Stomach (tissue), 9 donors: Measurements from ENCODE around the gene ROS1. TPM values are rescaled to one million over a fixed set of nuclear protein-coding genes. Genes with fewer than 3 reads are reported as not detected.

Experiments
- DNase-seq, 2 donors: peaks; one replicate each; pipeline versions ENCODE4 v3.0.0 to v3.0.0-alpha.2; 2013 to 2019
- H3K27ac ChIP-seq, 5 donors: fragments of 200-600 bp in 4 of 5; sonication (generic) in 4 of 5; one replicate each; pipeline ENCODE4 v1.5.1; 2013 to 2019; ENCODE audit warnings: mild to moderate bottlenecking in 1 of 5, moderate library complexity in 1 of 5
- H3K27me3 ChIP-seq, 3 donors: fragments of 200-600 bp; sonication (generic); one replicate each; pipeline ENCODE4 v1.5.1; 2017 to 2019; ENCODE audit warnings: mixed run types in 1 of 3
- H3K36me3 ChIP-seq, 4 donors: fragments of 200-600 bp; sonication (generic); 1 replicate in 3 of 4; 2 replicates in 1 of 4; pipeline ENCODE4 v1.5.1; 2016 to 2019
- H3K4me1 ChIP-seq, 4 donors: fragments of 200-600 bp; sonication (generic); one replicate each; pipeline ENCODE4 v1.5.1; 2016 to 2019
- H3K4me3 ChIP-seq, 4 donors: fragments of 200-600 bp; sonication (generic) in 3 of 4; one replicate each; pipeline ENCODE4 v1.5.1; 2016 to 2019; ENCODE audit warnings: mild to moderate bottlenecking in 1 of 4
- H3K9me3 ChIP-seq, 4 donors: fragments of 200-600 bp; sonication (generic); one replicate each; pipeline ENCODE4 v1.5.1; 2016 to 2019
- EP300 ChIP-seq: sonication (generic); formaldehyde crosslinking; IDR thresholded peaks from one replicate; pipeline ENCODE4 v1.6.1; 2017; ENCODE audit warnings: antibody characterized with exemption
- POLR2A ChIP-seq, 4 donors: fragments of 450-650 bp; IDR thresholded peaks; one replicate each; pipeline ENCODE4 v1.6.1; 2016; ENCODE audit warnings: antibody characterized with exemption in 4 of 4, control low read depth in 2 of 4, mild to moderate bottlenecking in 1 of 4, moderate library complexity in 1 of 4
- POLR2AphosphoS5 ChIP-seq, 3 donors: sonication (generic); formaldehyde crosslinking; IDR thresholded peaks; one replicate each; pipeline ENCODE4 v1.6.1; 2016; ENCODE audit warnings: antibody characterized with exemption in 3 of 3
- WGBS, 5 donors: extraction: QIAGEN DNeasy Blood & Tissue Kit in 3 of 5; methylation state at CpG; one replicate each; pipeline versions ENCODE4 v1.1.5 to v1.1.7; 2013 to 2018; 5-methylcytosine and 5-hydroxymethylcytosine counted together
- intact Hi-C: fragments of 100-400 bp; cut with DNase I; formaldehyde crosslinking; loops from one replicate; pipeline ENCODE4 v1.15.1; 2023; ENCODE audit warnings: low total_unique reads
- polyA plus RNA-seq, 3 donors: library from polyadenylated mRNA; stranded (reverse); fragments of 200-250 nt; gene quantifications; one replicate each; pipeline ENCODE4 v1.2.3, GENCODE V29; 2013
- total RNA-seq, 5 donors: library from RNA; depleted of rRNA; stranded (reverse); fragments of >200 nt; gene quantifications; one replicate each; pipeline versions ENCODE4 v1.1.0 to v1.2.3, GENCODE V29; 2014 to 2016
- TF ChIP-seq, protein P1 (sequence below), 7 experiments: fragments of 450-650 bp in 4 of 7; fragments of 200-600 bp in 3 of 7; sonication (generic) in 3 of 7; IDR thresholded peaks; one replicate each; pipeline ENCODE4 v1.5.1; 2016 to 2019; ENCODE audit warnings: antibody characterized with exemption in 7 of 7, control low read depth in 2 of 7, mild to moderate bottlenecking in 1 of 7
- donor health status: healthy with polysubstance abuse.
- donor health status: Bipolar disorder and iron deficiency.
- donor health status: healthy.

ROS1 gene
- total and polyA plus RNA-seq, 8 donors = 0.08 to 4.3 (median 2.1) TPM; not detected in 4

DNA sequence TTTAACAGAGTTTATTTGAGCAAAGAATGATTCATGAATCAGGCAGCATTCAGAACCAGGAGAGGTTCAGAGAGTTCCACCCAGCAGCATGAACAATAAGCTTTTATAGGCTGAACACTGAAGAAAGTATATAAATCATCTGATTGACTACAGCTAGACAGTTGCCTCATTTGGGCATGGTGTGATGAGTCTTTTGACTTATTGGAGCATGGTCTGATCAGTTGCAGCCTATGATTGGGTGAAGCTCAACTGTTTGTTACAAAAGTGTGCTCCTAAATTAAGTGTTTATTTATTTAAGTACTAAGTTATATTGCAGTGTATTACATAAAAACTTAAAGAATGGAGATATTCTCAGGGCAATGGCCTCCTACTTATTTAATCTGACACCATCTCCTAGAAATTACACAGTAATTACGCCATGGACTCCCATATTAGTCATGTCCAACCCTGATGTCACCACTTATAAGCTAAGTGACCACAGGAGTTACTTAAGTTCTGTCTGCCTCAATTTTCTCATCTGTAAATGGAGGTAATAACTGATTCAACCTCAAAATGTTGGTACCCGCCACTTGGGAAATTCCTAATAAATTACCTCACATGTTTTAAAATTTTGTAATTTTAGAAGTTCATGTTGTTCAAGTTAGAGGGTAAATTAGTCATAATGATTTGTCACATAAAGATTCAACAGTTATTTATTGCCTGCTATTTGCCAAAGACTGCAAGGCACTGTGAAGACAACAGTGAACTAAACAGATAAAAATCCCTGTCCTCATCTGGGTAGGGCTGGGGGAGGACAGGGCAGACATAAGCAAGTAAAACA is 15.2 kb upstream of the ROS1 start:
- Histone ChIP-seq H3K4me1 (peaks cover 0 to 4% (median 0%) of the 10 kb centered on the region in 4 donors), H3K9me3 (no peaks in the 10 kb centered on the region), H3K4me3 (no peak overlapping the region), H3K36me3 (no peaks in the 10 kb centered on the region), H3K27ac (peak overlapping the region in 1 of 5 donors; percentile 46), H3K27me3 (no peaks in the 10 kb centered on the region)
- intact Hi-C loops = no loop called here
- TF ChIP-seq POLR2AphosphoS5 (IDR thresholded peaks at IDR 0.05) (no peak), POLR2A (IDR thresholded peaks at IDR 0.05) (no peak), EP300 (no peak)
- TF ChIP-seq, protein P1, sequence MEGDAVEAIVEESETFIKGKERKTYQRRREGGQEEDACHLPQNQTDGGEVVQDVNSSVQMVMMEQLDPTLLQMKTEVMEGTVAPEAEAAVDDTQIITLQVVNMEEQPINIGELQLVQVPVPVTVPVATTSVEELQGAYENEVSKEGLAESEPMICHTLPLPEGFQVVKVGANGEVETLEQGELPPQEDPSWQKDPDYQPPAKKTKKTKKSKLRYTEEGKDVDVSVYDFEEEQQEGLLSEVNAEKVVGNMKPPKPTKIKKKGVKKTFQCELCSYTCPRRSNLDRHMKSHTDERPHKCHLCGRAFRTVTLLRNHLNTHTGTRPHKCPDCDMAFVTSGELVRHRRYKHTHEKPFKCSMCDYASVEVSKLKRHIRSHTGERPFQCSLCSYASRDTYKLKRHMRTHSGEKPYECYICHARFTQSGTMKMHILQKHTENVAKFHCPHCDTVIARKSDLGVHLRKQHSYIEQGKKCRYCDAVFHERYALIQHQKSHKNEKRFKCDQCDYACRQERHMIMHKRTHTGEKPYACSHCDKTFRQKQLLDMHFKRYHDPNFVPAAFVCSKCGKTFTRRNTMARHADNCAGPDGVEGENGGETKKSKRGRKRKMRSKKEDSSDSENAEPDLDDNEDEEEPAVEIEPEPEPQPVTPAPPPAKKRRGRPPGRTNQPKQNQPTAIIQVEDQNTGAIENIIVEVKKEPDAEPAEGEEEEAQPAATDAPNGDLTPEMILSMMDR (IDR thresholded peaks at IDR 0.05) = no peak
- WGBS, 5 donors = 81 to 90% (median 87%) methylated on average over 2 of the region's 2 CpGs
- DNase-seq = no peak

DNA sequence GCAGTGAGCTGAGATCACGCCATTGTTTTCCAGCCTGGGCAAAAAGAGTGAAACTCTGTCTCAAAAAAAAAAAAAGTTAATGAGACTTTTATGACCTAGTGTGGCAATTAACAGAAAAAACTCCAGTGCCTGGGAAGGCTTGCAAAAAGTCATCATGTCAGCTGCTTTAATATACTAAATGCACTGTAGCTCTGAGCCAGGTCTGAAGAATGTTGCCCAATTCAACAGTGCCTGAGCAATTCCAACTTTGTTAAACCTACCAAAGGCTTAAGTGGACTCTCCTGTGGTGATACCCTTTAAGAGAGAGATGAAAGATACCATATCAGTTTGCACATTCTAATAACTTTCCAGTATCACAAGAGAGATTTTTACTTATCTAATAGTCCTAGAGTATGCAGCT is 6.5 kb upstream of the ROS1 start:
- DNase-seq = no peak
- TF ChIP-seq POLR2AphosphoS5 (IDR thresholded peaks at IDR 0.05) (no peak), POLR2A (IDR thresholded peaks at IDR 0.05) (no peak), EP300 (no peak)
- TF ChIP-seq, protein P1 (IDR thresholded peaks at IDR 0.05) = no peak
- H3K27ac ChIP-seq = no peak overlapping the region
- H3K27me3 ChIP-seq = no peaks in the 10 kb centered on the region
- intact Hi-C loops = no loop called here
- H3K9me3 ChIP-seq = no peaks in the 10 kb centered on the region
- no peaks in the 10 kb centered on the region for H3K4me1 ChIP-seq
- H3K4me3 ChIP-seq = no peak overlapping the region
- WGBS, 5 donors = 79 to 94% (median 83%) methylated on average over 1 of the region's 1 CpG
- no peaks in the 10 kb centered on the region for H3K36me3 ChIP-seq

DNA sequence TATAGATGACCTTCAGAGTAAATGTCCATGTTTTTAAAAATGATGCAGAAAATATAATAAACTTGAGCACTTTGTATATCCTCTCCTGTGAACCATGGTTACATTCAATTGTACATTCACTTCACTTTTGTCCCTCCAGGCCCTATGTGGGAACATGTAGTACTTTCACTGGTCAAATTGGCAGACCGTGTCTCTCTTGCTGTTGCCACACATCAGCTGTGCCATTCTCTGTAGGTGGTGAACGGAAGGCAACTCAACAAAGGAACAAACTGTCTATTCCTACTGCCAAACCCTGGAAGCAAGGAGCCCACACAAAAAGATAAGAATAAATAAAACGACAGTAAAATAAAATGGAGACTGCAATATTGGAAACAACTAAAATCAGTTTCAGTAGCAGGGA is 2.0 kb downstream of the ROS1 start:
- intact Hi-C loops = no loop called here
- no peaks in the 10 kb centered on the region for H3K9me3 ChIP-seq
- no peak overlapping the region for H3K27ac ChIP-seq
- TF ChIP-seq, protein P1 (IDR thresholded peaks at IDR 0.05) = no peak
- H3K36me3 ChIP-seq = no peaks in the 10 kb centered on the region
- H3K4me3 ChIP-seq = no peak overlapping the region
- 64 to 89% (median 79%) methylated on average over 3 of the region's 3 CpGs for WGBS, 5 donors
- peaks cover 0 to 7% (median 0%) of the 10 kb centered on the region in 4 donors for H3K4me1 ChIP-seq
- H3K27me3 ChIP-seq = no peaks in the 10 kb centered on the region
- no peak for DNase-seq

DNA sequence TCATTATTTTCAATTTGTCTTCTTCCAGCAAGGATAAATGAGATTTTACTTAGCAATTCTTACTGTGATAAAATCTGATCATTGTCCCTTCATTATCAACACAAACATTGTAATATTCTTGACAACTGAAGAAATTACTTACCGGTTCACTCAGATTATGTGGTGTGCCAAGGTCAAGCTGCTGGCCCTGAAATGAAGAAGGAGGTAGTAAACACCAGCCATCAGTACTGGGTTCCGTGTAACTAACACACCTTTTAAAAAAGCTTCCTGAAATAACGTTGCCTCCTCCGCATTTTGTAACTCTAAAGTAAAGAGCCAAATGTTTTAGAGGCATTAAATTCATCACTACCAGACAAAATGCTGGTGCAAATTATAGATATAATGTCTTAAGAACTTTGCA is 7.4 kb downstream of the ROS1 start:
- no peaks in the 10 kb centered on the region for H3K36me3 ChIP-seq
- TF ChIP-seq POLR2A (IDR thresholded peaks at IDR 0.05) (no peak), POLR2AphosphoS5 (IDR thresholded peaks at IDR 0.05) (no peak), EP300 (no peak)
- TF ChIP-seq, protein P1 (IDR thresholded peaks at IDR 0.05) = no peak
- intact Hi-C loops = no loop called here
- H3K27me3 ChIP-seq = no peaks in the 10 kb centered on the region
- H3K9me3 ChIP-seq = no peaks in the 10 kb centered on the region
- no peaks in the 10 kb centered on the region for H3K4me1 ChIP-seq
- H3K4me3 ChIP-seq = no peak overlapping the region
- 37 to 57% (median 50%) methylated on average over 4 of the region's 4 CpGs for WGBS, 5 donors
- no peak overlapping the region for H3K27ac ChIP-seq
- DNase-seq = no peak
